Neuronal stem cell (in vitro differentiated cells): ENCODE data around the gene PKDREJ.

Experiments used
- DNase-seq: peaks from one replicate; pipeline ENCODE4 v3.0.0-alpha.2; 2013; ENCODE audit warnings: low spot score
- H2AFZ ChIP-seq: one replicate; pipeline ENCODE4 v1.6.1; 2013; ENCODE audit warnings: mild to moderate bottlenecking, low read length, inconsistent platforms
- H2AK5ac ChIP-seq: 2 replicates; pipeline ENCODE4 v1.6.1; 2013; ENCODE audit warnings: low read depth, mild to moderate bottlenecking, inconsistent platforms, low read length, moderate library complexity, mixed read lengths
- H2BK120ac ChIP-seq: 2 replicates; pipeline ENCODE4 v1.6.1; 2013; ENCODE audit warnings: low read depth, mild to moderate bottlenecking, inconsistent platforms, low read length, moderate library complexity, mixed read lengths
- H2BK12ac ChIP-seq: one replicate; pipeline ENCODE4 v1.6.1; 2013; ENCODE audit warnings: low read length, inconsistent platforms
- H2BK15ac ChIP-seq: 2 replicates; pipeline ENCODE4 v1.6.1; 2013; ENCODE audit warnings: mild to moderate bottlenecking, low read length, inconsistent platforms, mixed read lengths
- H2BK5ac ChIP-seq: one replicate; pipeline ENCODE4 v1.6.1; 2013; ENCODE audit warnings: inconsistent platforms, mild to moderate bottlenecking, low read length, moderate library complexity
- H3K14ac ChIP-seq: one replicate; pipeline ENCODE4 v1.6.1; 2013; ENCODE audit warnings: low read length, inconsistent platforms
- H3K18ac ChIP-seq: 2 replicates; pipeline ENCODE4 v1.6.1; 2013; ENCODE audit warnings: low read length, inconsistent platforms
- H3K23ac ChIP-seq: 2 replicates; pipeline ENCODE4 v1.6.1; 2013; ENCODE audit warnings: low read depth, mild to moderate bottlenecking, mixed read lengths, low read length, inconsistent platforms; ENCODE audit not compliant: poor library complexity
- H3K27ac ChIP-seq: replicated peaks from 3 replicates; pipeline ENCODE4 v1.5.1; 2013; ENCODE audit warnings: low read length, inconsistent platforms
- H3K27me3 ChIP-seq, 3 experiments: 2 replicates each; pipeline ENCODE4 v1.6.1; 2013; ENCODE audit warnings: low read length in 3 of 3, mild to moderate bottlenecking in 2 of 3, inconsistent platforms in 1 of 3, low read depth in 1 of 3, mixed read lengths in 1 of 3, moderate library complexity in 1 of 3; ENCODE audit not compliant: control insufficient read depth in 3 of 3, insufficient read depth in 3 of 3
- H3K36me3 ChIP-seq, 2 donors: replicated peaks in 1 of 2; 2 replicates each; pipeline ENCODE4 v1.6.1; 2013; ENCODE audit warnings: low read length in 2 of 2; ENCODE audit not compliant: control insufficient read depth in 2 of 2, insufficient read depth in 2 of 2
- H3K4ac ChIP-seq: 2 replicates; pipeline ENCODE4 v1.6.1; 2013; ENCODE audit warnings: inconsistent platforms, mild to moderate bottlenecking, low read length, moderate library complexity
- H3K4me1 ChIP-seq, 2 donors: 1 replicate in 1 of 2; 2 replicates in 1 of 2; pipeline ENCODE4 v1.6.1; 2013; ENCODE audit warnings: low read length in 2 of 2, low read depth in 1 of 2; ENCODE audit not compliant: control insufficient read depth in 2 of 2, insufficient read depth in 1 of 2
- H3K4me2 ChIP-seq: one replicate; pipeline ENCODE4 v1.6.1; 2013; ENCODE audit warnings: mild to moderate bottlenecking, low read length, inconsistent platforms; ENCODE audit not compliant: insufficient read depth, poor library complexity, severe bottlenecking
- H3K4me3 ChIP-seq, 2 donors: 2 replicates each; pipeline ENCODE4 v1.5.1; 2013; ENCODE audit warnings: low read length in 2 of 2, mild to moderate bottlenecking in 2 of 2, inconsistent platforms in 1 of 2, moderate library complexity in 1 of 2
- H3K79me1 ChIP-seq: one replicate; pipeline ENCODE4 v1.6.1; 2013; ENCODE audit warnings: low read depth, mild to moderate bottlenecking, inconsistent platforms, low read length, moderate library complexity
- H3K9ac ChIP-seq: one replicate; pipeline ENCODE4 v1.6.1; 2013; ENCODE audit warnings: mild to moderate bottlenecking, low read depth, low read length, inconsistent platforms; ENCODE audit not compliant: poor library complexity
- H3K9me3 ChIP-seq, 2 donors: replicated peaks in 1 of 2; 2 replicates each; pipeline versions ENCODE3 to v1.6.1; 2013; ENCODE audit warnings: low read length in 2 of 2, mild to moderate bottlenecking in 2 of 2, inconsistent platforms in 1 of 2, low read depth in 1 of 2, mixed read lengths in 1 of 2, moderate library complexity in 1 of 2; ENCODE audit not compliant: control insufficient read depth in 2 of 2, insufficient read depth in 1 of 2
- H4K8ac ChIP-seq: one replicate; pipeline ENCODE4 v1.6.1; 2013; ENCODE audit warnings: low read depth, mild to moderate bottlenecking, inconsistent platforms, low read length, moderate library complexity
- H4K91ac ChIP-seq: one replicate; pipeline ENCODE4 v1.6.1; 2013; ENCODE audit warnings: low read length, low read depth, mild to moderate bottlenecking, inconsistent platforms; ENCODE audit not compliant: poor library complexity
- WGBS, 2 donors: extraction: QIAGEN DNeasy Blood & Tissue Kit; methylation state at CpG; one replicate each; pipeline ENCODE4 v1.1.7; 2013; ENCODE audit warnings: missing lambda C conversion rate in 2 of 2, mixed read lengths in 1 of 2; ENCODE audit not compliant: insufficient read length in 2 of 2, insufficient replicate concordance in 1 of 2; ENCODE audit errors: extremely low coverage in 2 of 2; 5-methylcytosine and 5-hydroxymethylcytosine counted together

The PKDREJ gene

GRCh38 chr22:46299101-46299500 lies 36.0 kb upstream of the PKDREJ start:
- Histone ChIP-seq H3K4me3 (peak overlapping the region in 1 of 2 donors; percentile 25), H3K14ac (no peak overlapping the region)
- WGBS, 2 donors, result no CpG with 5 or more reads among the region's 13 CpGs

GRCh38 chr22:46297151-46297812 lies 34.1 kb upstream of the PKDREJ start:
- H3K36me3 ChIP-seq, result peaks cover 22 to 52% of the 10 kb centered on the region in 2 donors
- H4K91ac ChIP-seq, result no peak overlapping the region
- H3K9ac ChIP-seq, result peak overlapping the region; percentile 82
- peak overlapping the region; percentile 90 for H3K18ac ChIP-seq
- no CpG with 5 or more reads among the region's 32 CpGs for WGBS, 2 donors
- no peak overlapping the region for H3K14ac ChIP-seq
- no peaks in the 10 kb centered on the region for H3K27me3 ChIP-seq
- no peak overlapping the region for H2BK12ac ChIP-seq
- no peak overlapping the region for H2AK5ac ChIP-seq
- no peak overlapping the region for H2BK120ac ChIP-seq
- no peak overlapping the region for H2BK15ac ChIP-seq
- no peak overlapping the region for H3K23ac ChIP-seq
- no peak overlapping the region for H4K8ac ChIP-seq
- no peak overlapping the region for H2BK5ac ChIP-seq
- DNase-seq, result no peak
- no peak overlapping the region for H3K4ac ChIP-seq
- H3K4me3 ChIP-seq, result peak overlapping the region; percentile 84 to 90
- H3K4me2 ChIP-seq, result peak overlapping the region; percentile 67
- peak overlapping the region; percentile 62 for H3K27ac ChIP-seq
- H3K4me1 ChIP-seq, result peaks cover 10 to 15% of the 10 kb centered on the region in 2 donors
- peak overlapping the region; percentile 92 for H2AFZ ChIP-seq
- H3K9me3 ChIP-seq, result no peaks in the 10 kb centered on the region
- H3K79me1 ChIP-seq, result no peaks in the 10 kb centered on the region

More at GRCh38 chr22:46299101-46299500, 36.0 kb upstream of the PKDREJ start:
- no peak overlapping the region for H3K18ac ChIP-seq
- H3K27me3 ChIP-seq, result no peaks in the 10 kb centered on the region
- no peak overlapping the region for H3K4ac ChIP-seq
- peaks cover 5% of the 10 kb centered on the region for H3K79me1 ChIP-seq
- H3K36me3 ChIP-seq, result peaks cover 25 to 60% of the 10 kb centered on the region in 2 donors
- H3K23ac ChIP-seq, result no peak overlapping the region
- H3K9ac ChIP-seq, result no peak overlapping the region
- no peak overlapping the region for H2BK5ac ChIP-seq
- peaks cover 7 to 15% of the 10 kb centered on the region in 2 donors for H3K4me1 ChIP-seq
- no peak overlapping the region for H2BK120ac ChIP-seq
- no peak for DNase-seq
- no peak overlapping the region for H4K8ac ChIP-seq
- H4K91ac ChIP-seq, result no peak overlapping the region
- H3K4me2 ChIP-seq, result no peak overlapping the region
- no peak overlapping the region for H3K27ac ChIP-seq
- H2BK12ac ChIP-seq, result no peak overlapping the region
- H3K9me3 ChIP-seq, result no peaks in the 10 kb centered on the region
- H2BK15ac ChIP-seq, result no peak overlapping the region
- H2AK5ac ChIP-seq, result no peak overlapping the region
- no peak overlapping the region for H2AFZ ChIP-seq

GRCh38 chr22:46296257-46297150 lies 33.4 kb upstream of the PKDREJ start, which contains the start of gene GTSE1:
GTSE1 (plus strand) TSS chr22:46296870; CDS start chr22:46297401, 531 bp downstream.
- Histone ChIP-seq H3K18ac (peak within 1 kb of the TSS; percentile 90), H3K14ac (no peak within 1 kb of the TSS), H2BK15ac (no peak within 1 kb of the TSS), H2BK5ac (no peak within 1 kb of the TSS), H3K4me2 (peak within 1 kb of the TSS; percentile 83), H2BK120ac (no peak within 1 kb of the TSS), H2AFZ (peak within 1 kb of the TSS; percentile 92), H3K27ac (peak within 1 kb of the TSS; percentile 62), H3K9me3 (no peaks in the 10 kb centered on the region), H3K23ac (no peak within 1 kb of the TSS), H2BK12ac (no peak within 1 kb of the TSS), H3K4me1 (peaks cover 10 to 15% of the 10 kb centered on the region in 2 donors), H3K4me3 (peak within 1 kb of the TSS; percentile 84 to 90), H3K4ac (no peak within 1 kb of the TSS), H3K36me3 (peaks cover 23 to 50% of the 10 kb centered on the region in 2 donors), H3K27me3 (no peaks in the 10 kb centered on the region), H4K91ac (no peak within 1 kb of the TSS), H3K79me1 (no peaks in the 10 kb centered on the region), H2AK5ac (no peak within 1 kb of the TSS), H3K9ac (peak within 1 kb of the TSS; percentile 82), H4K8ac (no peak within 1 kb of the TSS)
- peak; percentile 98 for DNase-seq
- WGBS, 2 donors, result no CpG with 5 or more reads among the region's 76 CpGs
